Hematopoietic multipotent progenitor cell treated with erythropoietin and hydrocortisone succinate and interleukin-3 and kit ligand, for 6 days (in vitro differentiated cells): ENCODE results near the gene UNG.

Source experiments
- DNase-seq: peaks from one replicate; pipeline ENCODE4 v3.0.0-alpha.2; 2015

The UNG gene

GRCh38 chr12:109157986-109158385 is 60.6 kb downstream of the UNG start:
- no peak for DNase-seq

DNA sequence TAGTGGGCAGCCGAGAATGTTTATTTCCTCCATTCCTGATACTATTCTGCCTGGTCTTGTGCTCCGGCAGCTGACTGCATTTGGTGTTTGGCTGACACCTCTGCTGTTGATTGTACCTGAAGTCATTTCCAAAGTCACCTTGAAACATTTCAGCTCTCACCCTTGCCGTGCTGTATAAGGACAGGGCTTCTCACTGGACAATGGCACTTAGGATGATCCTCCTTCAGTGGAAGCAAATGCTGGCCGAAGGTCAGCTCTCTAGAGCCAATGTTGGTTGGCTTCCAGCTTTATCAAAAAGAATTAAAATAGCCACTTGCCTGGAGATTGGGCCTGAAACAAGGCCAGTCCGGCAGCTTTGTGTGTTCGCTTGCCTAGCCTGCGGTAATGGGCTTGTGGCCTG is 63.0 kb downstream of the UNG start:
- no peak for DNase-seq
